HepG2 (cell line): Measurements from ENCODE around the gene ZNF8. TPM values are rescaled to one million over a fixed set of nuclear protein-coding genes. Genes with fewer than 3 reads are reported as not detected.

Experiments
- ARNTL ChIP-seq: sonication (generic); formaldehyde crosslinking; IDR thresholded peaks from 2 replicates; pipeline ENCODE4 v1.4.0; 2020; ENCODE audit warnings: mild to moderate bottlenecking, missing genetic modification reagents
- BRD4 ChIP-seq: sonication (generic); formaldehyde crosslinking; IDR thresholded peaks from 2 replicates; pipeline ENCODE4 v1.4.0; 2020; ENCODE audit warnings: missing genetic modification reagents
- ELF3 ChIP-seq: IDR thresholded peaks from 2 replicates; pipeline ENCODE4 v1.6.1; 2016; ENCODE audit warnings: missing genetic modification reagents, missing compliant biosample characterization
- GFI1 ChIP-seq: sonication (generic); formaldehyde crosslinking; IDR thresholded peaks from 2 replicates; pipeline ENCODE4 v1.5.0; 2020; ENCODE audit warnings: missing genetic modification reagents, mild to moderate bottlenecking, borderline replicate concordance
- GMEB2 ChIP-seq: IDR thresholded peaks from 2 replicates; pipeline ENCODE4 v1.6.1; 2016; ENCODE audit warnings: missing biosample characterization, missing genetic modification reagents, low read depth
- HNF4G ChIP-seq, 2 experiments: sonication (generic) in 1 of 2; formaldehyde crosslinking in 1 of 2; IDR thresholded peaks; 2 replicates each; pipeline versions ENCODE4 v1.4.0 to v1.6.1; 2011 to 2020; ENCODE audit warnings: borderline replicate concordance in 2 of 2, low read depth in 2 of 2, mild to moderate bottlenecking in 2 of 2, low read length in 1 of 2, missing genetic modification reagents in 1 of 2, moderate library complexity in 1 of 2
- MED13 ChIP-seq: sonication (generic); formaldehyde crosslinking; IDR thresholded peaks from 2 replicates; pipeline ENCODE4 v1.5.0; 2020; ENCODE audit warnings: missing genetic modification reagents
- NFE2 ChIP-seq: sonication (generic); formaldehyde crosslinking; IDR thresholded peaks from 2 replicates; pipeline ENCODE4 v1.4.0; 2020; ENCODE audit warnings: missing genetic modification reagents
- PCBP1 ChIP-seq: fragments of 200-400 bp; formaldehyde crosslinking; IDR thresholded peaks from 2 replicates; pipeline ENCODE4 v1.6.1; 2017; ENCODE audit warnings: mild to moderate bottlenecking, low read depth, low read length, borderline replicate concordance
- PRPF4 ChIP-seq: fragments of 200-400 bp; formaldehyde crosslinking; IDR thresholded peaks from 2 replicates; pipeline ENCODE4 v1.6.1; 2016; ENCODE audit warnings: low read length, low read depth; ENCODE audit not compliant: poor library complexity, severe bottlenecking
- RBM39 ChIP-seq: fragments of 200-400 bp; formaldehyde crosslinking; IDR thresholded peaks from one replicate; pipeline ENCODE4 v1.6.1; 2018; ENCODE audit warnings: antibody characterized with exemption, mild to moderate bottlenecking, low read depth, low read length; ENCODE audit not compliant: poor library complexity, severe bottlenecking
- SP5 ChIP-seq: IDR thresholded peaks from 2 replicates; pipeline ENCODE4 v1.6.1; 2016; ENCODE audit warnings: low read depth, borderline replicate concordance
- STAT5B ChIP-seq: sonication (generic); formaldehyde crosslinking; IDR thresholded peaks from 2 replicates; pipeline ENCODE4 v1.4.0; 2020; ENCODE audit warnings: missing genetic modification reagents
- TBP ChIP-seq: sonication (generic); formaldehyde crosslinking; IDR thresholded peaks from 2 replicates; pipeline ENCODE4 v1.5.0; 2020; ENCODE audit warnings: missing genetic modification reagents
- THAP8 ChIP-seq: sonication (generic); formaldehyde crosslinking; IDR thresholded peaks from 2 replicates; pipeline ENCODE4 v1.5.1; 2020; ENCODE audit warnings: missing genetic modification reagents, mild to moderate bottlenecking, borderline replicate concordance
- ZBTB20 ChIP-seq: sonication (generic); formaldehyde crosslinking; IDR thresholded peaks from 2 replicates; pipeline ENCODE4 v1.8.1; 2023; ENCODE audit warnings: missing genetic modification reagents, low read depth, mild to moderate bottlenecking, borderline replicate concordance
- ZNF30 ChIP-seq: sonication (generic); formaldehyde crosslinking; IDR thresholded peaks from 2 replicates; pipeline ENCODE4 v1.5.0; 2020; ENCODE audit warnings: mild to moderate bottlenecking, missing genetic modification reagents
- ZNF530 ChIP-seq: sonication (generic); formaldehyde crosslinking; IDR thresholded peaks from 2 replicates; pipeline ENCODE4 v1.5.0; 2020; ENCODE audit warnings: low read depth, mild to moderate bottlenecking, missing genetic modification reagents
- ZNF709 ChIP-seq: sonication (generic); formaldehyde crosslinking; IDR thresholded peaks from 2 replicates; pipeline ENCODE4 v1.5.0; 2020; ENCODE audit warnings: mild to moderate bottlenecking, missing genetic modification reagents
- ZNF83 ChIP-seq: sonication (generic); formaldehyde crosslinking; IDR thresholded peaks from 2 replicates; pipeline ENCODE4 v1.4.0; 2020; ENCODE audit warnings: missing genetic modification reagents, mild to moderate bottlenecking, borderline replicate concordance
- polyA plus RNA-seq, 8 experiments: library from polyadenylated mRNA; depleted of rRNA in 3 of 8; stranded (reverse) in 7 of 8; unstranded in 1 of 8; fragments of >200 nt; fragmentation: Illumina TruSeq in 4 of 8; extraction: Trizol in 4 of 8; gene quantifications; 2 replicates each; pipeline versions ENCODE4 v1.2.1 to v1.2.3, GENCODE V29; 2011 to 2016; ENCODE audit warnings: low read depth in 4 of 8, missing spikeins in 1 of 8, mixed read lengths in 1 of 8; ENCODE audit not compliant: insufficient read depth in 1 of 8
- total RNA-seq, 5 experiments: library from RNA; depleted of rRNA; stranded (reverse); fragments of >200 nt; fragmentation: Illumina TruSeq; extraction: Trizol; gene quantifications; 2 replicates each; pipeline ENCODE4 v1.2.3, GENCODE V29; 2016; ENCODE audit warnings: low read depth in 1 of 5
- TF ChIP-seq, protein P1 (sequence below): IDR thresholded peaks from 2 replicates; pipeline ENCODE4 v1.6.1; 2012; ENCODE audit warnings: low read length, improper control_type of control experiment
- TF ChIP-seq, protein P2 (sequence below): sonication (generic); formaldehyde crosslinking; IDR thresholded peaks from 2 replicates; pipeline ENCODE4 v1.4.0; 2020; ENCODE audit warnings: missing genetic modification reagents

Gene ZNF8
- total and polyA plus RNA-seq, 2 of the 13 experiments (the other 11 are each of a cell fraction or from before 2014, with no cell fraction given) = 3.1 to 3.3 TPM

DNA sequence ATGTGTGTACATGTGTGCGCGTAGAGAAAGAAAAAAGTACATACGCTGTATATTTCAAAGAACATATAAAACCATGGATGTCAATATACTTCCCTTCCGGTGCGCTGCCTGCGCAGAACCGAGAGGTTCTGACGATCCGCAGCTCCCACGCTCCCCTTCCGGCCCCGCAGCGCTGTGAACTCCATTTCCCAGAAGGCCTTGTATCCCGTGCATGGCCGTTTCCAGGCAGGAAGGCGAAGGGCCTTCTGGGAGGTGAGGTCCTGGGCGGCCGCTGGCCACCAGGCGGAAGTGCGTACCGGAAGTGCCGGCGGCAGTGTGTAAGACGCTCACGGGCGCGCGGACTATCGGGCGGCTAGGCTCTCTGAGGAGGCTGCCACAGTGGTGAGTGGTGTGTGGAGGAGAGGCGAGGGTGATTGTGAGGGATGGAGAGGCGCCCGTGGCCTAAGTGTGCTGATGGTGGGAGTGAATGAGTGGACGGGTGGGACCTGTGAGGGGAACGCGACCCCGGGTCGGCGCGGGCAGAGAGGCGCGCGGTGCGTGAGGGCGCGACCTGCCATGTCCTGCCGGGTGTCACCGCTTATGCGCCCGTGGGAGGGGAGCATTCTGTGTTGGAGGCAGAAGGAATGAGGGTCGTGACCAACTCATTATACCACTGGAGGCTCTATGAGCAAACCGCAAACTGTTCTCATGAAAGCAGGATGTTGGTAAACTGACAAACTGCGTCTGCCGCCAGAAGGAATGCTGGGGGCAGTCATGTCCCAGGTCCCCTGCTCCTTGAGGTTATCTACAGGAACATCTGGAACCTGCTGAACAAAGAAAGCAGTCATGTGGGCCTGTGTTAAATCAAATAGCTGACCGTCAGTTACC lies 26.5 kb downstream of the ZNF8 start, which contains the start of gene ERVK3-1 (continued):
- TF ChIP-seq, protein P1, sequence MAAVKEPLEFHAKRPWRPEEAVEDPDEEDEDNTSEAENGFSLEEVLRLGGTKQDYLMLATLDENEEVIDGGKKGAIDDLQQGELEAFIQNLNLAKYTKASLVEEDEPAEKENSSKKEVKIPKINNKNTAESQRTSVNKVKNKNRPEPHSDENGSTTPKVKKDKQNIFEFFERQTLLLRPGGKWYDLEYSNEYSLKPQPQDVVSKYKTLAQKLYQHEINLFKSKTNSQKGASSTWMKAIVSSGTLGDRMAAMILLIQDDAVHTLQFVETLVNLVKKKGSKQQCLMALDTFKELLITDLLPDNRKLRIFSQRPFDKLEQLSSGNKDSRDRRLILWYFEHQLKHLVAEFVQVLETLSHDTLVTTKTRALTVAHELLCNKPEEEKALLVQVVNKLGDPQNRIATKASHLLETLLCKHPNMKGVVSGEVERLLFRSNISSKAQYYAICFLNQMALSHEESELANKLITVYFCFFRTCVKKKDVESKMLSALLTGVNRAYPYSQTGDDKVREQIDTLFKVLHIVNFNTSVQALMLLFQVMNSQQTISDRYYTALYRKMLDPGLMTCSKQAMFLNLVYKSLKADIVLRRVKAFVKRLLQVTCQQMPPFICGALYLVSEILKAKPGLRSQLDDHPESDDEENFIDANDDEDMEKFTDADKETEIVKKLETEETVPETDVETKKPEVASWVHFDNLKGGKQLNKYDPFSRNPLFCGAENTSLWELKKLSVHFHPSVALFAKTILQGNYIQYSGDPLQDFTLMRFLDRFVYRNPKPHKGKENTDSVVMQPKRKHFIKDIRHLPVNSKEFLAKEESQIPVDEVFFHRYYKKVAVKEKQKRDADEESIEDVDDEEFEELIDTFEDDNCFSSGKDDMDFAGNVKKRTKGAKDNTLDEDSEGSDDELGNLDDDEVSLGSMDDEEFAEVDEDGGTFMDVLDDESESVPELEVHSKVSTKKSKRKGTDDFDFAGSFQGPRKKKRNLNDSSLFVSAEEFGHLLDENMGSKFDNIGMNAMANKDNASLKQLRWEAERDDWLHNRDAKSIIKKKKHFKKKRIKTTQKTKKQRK = no peak
- TF ChIP-seq SP5 = no peak
- TF ChIP-seq ZNF30 (CRISPR knock-in tag) = no peak
- 0 out of 2 replicates have a peak, but pooled peaks have one; percentile 57 for TF ChIP-seq BRD4
- 0 out of 2 replicates have a peak, but pooled peaks have one; percentile 61 for TF ChIP-seq ZNF709 (CRISPR knock-in tag)
- TF ChIP-seq, protein P2, sequence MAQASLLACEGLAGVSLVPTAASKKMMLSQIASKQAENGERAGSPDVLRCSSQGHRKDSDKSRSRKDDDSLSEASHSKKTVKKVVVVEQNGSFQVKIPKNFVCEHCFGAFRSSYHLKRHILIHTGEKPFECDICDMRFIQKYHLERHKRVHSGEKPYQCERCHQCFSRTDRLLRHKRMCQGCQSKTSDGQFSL (CRISPR knock-in tag) = no peak
- TF ChIP-seq MED13 (CRISPR knock-in tag) = no peak
- TF ChIP-seq ELF3 = peak; percentile 92
- TF ChIP-seq ZNF530 (CRISPR knock-in tag) = no peak
- no peak for TF ChIP-seq THAP8 (CRISPR knock-in tag)
- no peak for TF ChIP-seq STAT5B
- 0 out of 2 replicates have a peak, but pooled peaks have one; percentile 15 for TF ChIP-seq ZBTB20 (CRISPR knock-in tag)
- no peak for TF ChIP-seq GFI1 (CRISPR knock-in tag)
- no peak for TF ChIP-seq PRPF4
- TF ChIP-seq HNF4G (IDR thresholded peaks at IDR 0.05; ENCODE audit: borderline replicate concordance, low read depth, low read length) = no peak
- 0 out of 2 replicates have a peak, but pooled peaks have one; percentile 34 for TF ChIP-seq HNF4G (CRISPR knock-in tag; IDR thresholded peaks at IDR 0.05; ENCODE audit: borderline replicate concordance, low read depth)
- TF ChIP-seq GMEB2 (CRISPR knock-in tag) = peak; percentile 85
- TF ChIP-seq NFE2 (CRISPR knock-in tag) = no peak
- peak; percentile 52; the same call in 1 of the 2 replicates for TF ChIP-seq TBP (CRISPR knock-in tag)
- TF ChIP-seq PCBP1 = peak; percentile 90; the same call in 1 of the 2 replicates
- TF ChIP-seq RBM39 = peak; percentile 59
- no peak for TF ChIP-seq ARNTL
- TF ChIP-seq ZNF83 = peak; percentile 78; the same call in 1 of the 2 replicates
